ENCODE results near the gene ARHGAP4. TPM values are rescaled to one million over a fixed set of nuclear protein-coding genes. Genes with fewer than 3 reads are reported as not detected.
A peak's percentile ranks its signal among the peaks of the same experiment; 100 is the strongest.

Gene ARHGAP4
- total and polyA plus RNA-seq, 2 experiments from 2014 or later = 6.2 to 6.4 TPM

DNA sequence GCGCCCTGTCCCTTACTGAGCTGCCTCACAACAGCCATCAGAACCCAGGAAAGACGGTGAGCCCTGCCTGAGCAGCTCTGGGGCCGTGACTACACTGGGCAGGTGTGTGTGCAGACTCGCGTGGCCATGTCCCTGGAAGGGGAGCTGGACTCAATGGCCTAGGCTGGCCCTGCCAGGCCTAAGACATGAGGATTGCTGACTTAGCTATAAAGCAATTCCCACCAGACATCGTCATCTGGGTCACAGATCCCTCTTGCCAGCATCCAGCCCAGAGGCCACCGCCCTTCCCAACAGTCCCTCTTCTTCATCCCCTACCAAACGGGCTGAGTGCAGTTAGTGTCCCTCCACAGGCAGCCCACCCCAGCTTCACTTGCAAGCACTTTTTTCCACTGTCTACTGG, 5.1 kb upstream of the ARHGAP4 start:
- Histone ChIP-seq H2AFZ (no peak overlapping the region), H3K36me3 (replicated peaks; ENCODE audit: insufficient read depth, low read depth) (no peaks in the 10 kb centered on the region), H3K4me2 (no peak overlapping the region), H3K4me3 (no peak overlapping the region), H3K27ac (no peak overlapping the region), H3K27me3 (no peaks in the 10 kb centered on the region), H3K9me3 (ENCODE audit: low read depth) (no peaks in the 10 kb centered on the region), H3K4me1 (ENCODE audit: insufficient read depth) (peaks cover 7% of the 10 kb centered on the region), H3K79me2 (peaks cover 18% of the 10 kb centered on the region), H4K20me1 (ENCODE audit: insufficient read depth, poor library complexity, severe bottlenecking) (no peaks in the 10 kb centered on the region), H3K9me2 (replicated peaks; ENCODE audit: insufficient read depth) (no peaks in the 10 kb centered on the region)
- WGBS (ENCODE audit: low lambda C conversion rate, missing lambda C conversion rate) = 83% methylated on average over 8 of the region's 8 CpGs
- DNase-seq (ENCODE audit: low spot score) = no peak
- TF ChIP-seq EZH2 (IDR thresholded peaks at IDR 0.05; ENCODE audit: borderline replicate concordance) = no peak

DNA sequence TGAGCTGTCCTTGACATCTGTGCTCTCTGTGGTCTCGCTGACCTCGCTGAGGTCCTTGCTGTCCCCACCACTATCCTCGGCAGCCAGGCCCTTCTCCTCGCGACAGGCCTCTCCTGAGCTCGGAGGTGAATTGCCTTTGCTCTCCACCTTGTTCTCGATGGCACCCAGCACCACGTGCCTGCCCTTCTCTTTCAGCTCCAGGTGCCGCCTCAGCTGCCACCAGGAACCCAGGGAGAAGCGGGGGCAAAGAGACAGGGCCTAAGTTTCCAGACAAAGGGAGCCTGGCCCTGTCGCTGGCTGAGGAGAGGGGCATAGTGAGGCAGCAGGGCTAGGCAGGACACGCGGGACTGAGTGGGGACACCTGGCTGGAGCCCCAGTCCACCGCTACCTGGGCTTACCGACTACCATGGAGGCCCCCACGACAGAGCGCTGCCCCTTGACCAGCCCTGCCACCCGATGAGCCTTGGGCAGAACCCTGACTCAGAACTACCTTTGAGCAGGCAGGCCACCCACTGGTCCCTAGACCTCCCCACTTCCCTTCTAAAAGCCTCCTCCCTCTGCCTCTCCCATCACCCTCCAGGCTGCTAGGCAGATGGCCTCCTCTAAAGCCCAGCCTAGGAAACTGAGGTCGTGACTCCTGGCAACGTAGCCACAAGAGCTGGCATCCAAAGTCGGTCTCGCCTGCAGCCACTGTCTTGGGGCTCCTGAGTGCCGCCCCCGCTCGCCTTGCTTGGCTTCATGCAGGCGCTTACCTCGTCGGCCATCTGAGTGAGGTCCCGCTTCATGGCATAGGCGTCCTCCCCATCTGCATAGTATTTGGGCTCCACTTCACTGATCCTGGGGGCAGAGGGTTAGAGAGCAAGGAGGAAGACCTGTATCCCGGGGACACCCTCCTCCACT, 4.2 kb upstream of the ARHGAP4 start:
- H3K36me3 ChIP-seq (replicated peaks; ENCODE audit: insufficient read depth, low read depth) = no peaks in the 10 kb centered on the region
- H2AFZ ChIP-seq = no peak overlapping the region
- H4K20me1 ChIP-seq (ENCODE audit: insufficient read depth, poor library complexity, severe bottlenecking) = no peaks in the 10 kb centered on the region
- TF ChIP-seq EZH2phosphoT487 (IDR thresholded peaks at IDR 0.05; ENCODE audit: low read depth, severe bottlenecking, unreplicated experiment) = no peak
- TF ChIP-seq, protein P1, sequence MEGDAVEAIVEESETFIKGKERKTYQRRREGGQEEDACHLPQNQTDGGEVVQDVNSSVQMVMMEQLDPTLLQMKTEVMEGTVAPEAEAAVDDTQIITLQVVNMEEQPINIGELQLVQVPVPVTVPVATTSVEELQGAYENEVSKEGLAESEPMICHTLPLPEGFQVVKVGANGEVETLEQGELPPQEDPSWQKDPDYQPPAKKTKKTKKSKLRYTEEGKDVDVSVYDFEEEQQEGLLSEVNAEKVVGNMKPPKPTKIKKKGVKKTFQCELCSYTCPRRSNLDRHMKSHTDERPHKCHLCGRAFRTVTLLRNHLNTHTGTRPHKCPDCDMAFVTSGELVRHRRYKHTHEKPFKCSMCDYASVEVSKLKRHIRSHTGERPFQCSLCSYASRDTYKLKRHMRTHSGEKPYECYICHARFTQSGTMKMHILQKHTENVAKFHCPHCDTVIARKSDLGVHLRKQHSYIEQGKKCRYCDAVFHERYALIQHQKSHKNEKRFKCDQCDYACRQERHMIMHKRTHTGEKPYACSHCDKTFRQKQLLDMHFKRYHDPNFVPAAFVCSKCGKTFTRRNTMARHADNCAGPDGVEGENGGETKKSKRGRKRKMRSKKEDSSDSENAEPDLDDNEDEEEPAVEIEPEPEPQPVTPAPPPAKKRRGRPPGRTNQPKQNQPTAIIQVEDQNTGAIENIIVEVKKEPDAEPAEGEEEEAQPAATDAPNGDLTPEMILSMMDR (IDR thresholded peaks at IDR 0.05; ENCODE audit: poor library complexity) = no peak
- TF ChIP-seq EZH2 (IDR thresholded peaks at IDR 0.05; ENCODE audit: borderline replicate concordance) = no peak
- peaks cover 18% of the 10 kb centered on the region for H3K79me2 ChIP-seq
- no peak for DNase-seq (ENCODE audit: low spot score)
- H3K27ac ChIP-seq = no peak overlapping the region
- H3K4me1 ChIP-seq (ENCODE audit: insufficient read depth) = peaks cover 7% of the 10 kb centered on the region
- no peak overlapping the region for H3K4me3 ChIP-seq
- H3K4me2 ChIP-seq = no peak overlapping the region
- no peaks in the 10 kb centered on the region for H3K9me2 ChIP-seq (replicated peaks; ENCODE audit: insufficient read depth)
- 92% methylated on average over 31 of the region's 31 CpGs for WGBS (ENCODE audit: low lambda C conversion rate, missing lambda C conversion rate)
- no peaks in the 10 kb centered on the region for H3K9me3 ChIP-seq (ENCODE audit: low read depth)
- H3K27me3 ChIP-seq = no peaks in the 10 kb centered on the region

DNA sequence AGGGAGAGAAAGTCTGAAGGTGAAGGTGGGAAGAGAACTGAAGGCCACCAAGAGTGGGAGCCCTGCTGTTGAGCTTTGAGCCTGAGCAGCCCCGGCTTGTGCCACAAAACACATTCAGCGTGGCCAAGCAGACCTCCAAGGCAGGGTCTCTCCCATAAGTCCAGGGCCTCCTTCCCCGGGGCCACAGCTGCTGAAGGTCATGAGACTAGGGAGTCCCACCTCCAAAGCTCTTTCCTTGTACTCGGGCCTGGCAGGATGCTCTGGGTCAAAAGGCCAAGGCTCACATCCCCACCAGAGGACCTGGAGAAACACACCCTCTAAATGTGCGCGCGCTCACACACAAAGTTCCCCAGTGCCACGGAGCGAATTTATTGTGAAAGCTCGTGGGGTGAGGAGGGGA, 3.5 kb upstream of the ARHGAP4 start:
- Histone ChIP-seq H3K4me2 (no peak overlapping the region), H3K79me2 (peaks cover 18% of the 10 kb centered on the region), H2AFZ (no peak overlapping the region), H3K9me2 (replicated peaks; ENCODE audit: insufficient read depth) (no peaks in the 10 kb centered on the region), H3K36me3 (replicated peaks; ENCODE audit: insufficient read depth, low read depth) (no peaks in the 10 kb centered on the region), H3K4me3 (no peak overlapping the region), H4K20me1 (ENCODE audit: insufficient read depth, poor library complexity, severe bottlenecking) (no peaks in the 10 kb centered on the region), H3K9me3 (ENCODE audit: low read depth) (no peaks in the 10 kb centered on the region), H3K27me3 (no peaks in the 10 kb centered on the region), H3K27ac (no peak overlapping the region), H3K4me1 (ENCODE audit: insufficient read depth) (peaks cover 7% of the 10 kb centered on the region)
- DNase-seq (ENCODE audit: low spot score) = no peak
- WGBS (ENCODE audit: low lambda C conversion rate, missing lambda C conversion rate) = 88% methylated on average over 10 of the region's 10 CpGs
- no peak for TF ChIP-seq EZH2phosphoT487 (IDR thresholded peaks at IDR 0.05; ENCODE audit: low read depth, severe bottlenecking, unreplicated experiment)
- TF ChIP-seq, protein P1 (IDR thresholded peaks at IDR 0.05; ENCODE audit: poor library complexity) = no peak
- TF ChIP-seq EZH2 (IDR thresholded peaks at IDR 0.05; ENCODE audit: borderline replicate concordance) = no peak

DNA sequence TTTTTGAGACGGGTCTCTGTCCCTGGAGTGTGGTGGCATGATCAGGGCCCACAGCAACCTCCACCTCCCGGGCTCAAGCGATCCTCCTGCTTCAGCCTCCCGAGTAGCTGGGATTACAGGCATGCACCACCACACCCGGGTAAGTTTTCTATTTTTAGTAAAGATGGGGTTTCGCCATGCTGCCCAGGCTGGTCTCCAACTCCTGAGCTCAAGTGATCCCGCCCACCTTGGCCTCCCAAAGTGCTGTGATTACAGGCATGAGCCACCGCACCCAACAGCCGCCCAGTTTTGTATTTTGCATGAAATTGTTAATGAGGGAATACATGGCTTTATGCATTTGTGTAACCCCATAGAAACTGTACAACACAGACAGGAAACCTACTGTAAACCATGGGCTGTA, 2.8 kb upstream of the ARHGAP4 start:
- Histone ChIP-seq H4K20me1 (ENCODE audit: insufficient read depth, poor library complexity, severe bottlenecking) (no peaks in the 10 kb centered on the region), H3K79me2 (peaks cover 14% of the 10 kb centered on the region), H3K36me3 (replicated peaks; ENCODE audit: insufficient read depth, low read depth) (no peaks in the 10 kb centered on the region), H3K4me1 (ENCODE audit: insufficient read depth) (peaks cover 7% of the 10 kb centered on the region), H3K9me2 (replicated peaks; ENCODE audit: insufficient read depth) (no peaks in the 10 kb centered on the region), H2AFZ (no peak overlapping the region), H3K27ac (no peak overlapping the region), H3K4me3 (no peak overlapping the region), H3K4me2 (peak overlapping the region; percentile 57), H3K27me3 (no peaks in the 10 kb centered on the region), H3K9me3 (ENCODE audit: low read depth) (no peaks in the 10 kb centered on the region)
- no peak for DNase-seq (ENCODE audit: low spot score)
- 83% methylated on average over 8 of the region's 9 CpGs for WGBS (ENCODE audit: low lambda C conversion rate, missing lambda C conversion rate)
- TF ChIP-seq EZH2phosphoT487 (IDR thresholded peaks at IDR 0.05; ENCODE audit: low read depth, severe bottlenecking, unreplicated experiment) (no peak), EZH2 (IDR thresholded peaks at IDR 0.05; ENCODE audit: borderline replicate concordance) (no peak)
- TF ChIP-seq, protein P1 (IDR thresholded peaks at IDR 0.05; ENCODE audit: poor library complexity) = no peak
